Vagina (tissue), 2 donors: ENCODE results near the gene INA.

Experiments
- CTCF ChIP-seq, 3 experiments: fragments of 450-650 bp in 2 of 3; fragments of 200-600 bp in 1 of 3; sonication (generic) in 1 of 3; IDR thresholded peaks; one replicate each; pipeline ENCODE4 v1.5.1; 2017 to 2019; ENCODE audit warnings: antibody characterized with exemption in 3 of 3, mild to moderate bottlenecking in 2 of 3, moderate library complexity in 2 of 3
- POLR2A ChIP-seq, 2 donors: fragments of 450-650 bp; IDR thresholded peaks; one replicate each; pipeline ENCODE4 v1.6.1; 2017; ENCODE audit warnings: antibody characterized with exemption in 2 of 2, mild to moderate bottlenecking in 2 of 2, moderate library complexity in 2 of 2

- TF ChIP-seq CTCF (IDR thresholded peaks at IDR 0.05) (no peak), POLR2A (IDR thresholded peaks at IDR 0.05) (no peak)
These were observed 19.1 kb upstream of the INA start for GRCh38 chr10:103257812-103258211.
